ENCODE measurements around the gene CDKN2B-AS1.

CDKN2B-AS1 gene

DNA sequence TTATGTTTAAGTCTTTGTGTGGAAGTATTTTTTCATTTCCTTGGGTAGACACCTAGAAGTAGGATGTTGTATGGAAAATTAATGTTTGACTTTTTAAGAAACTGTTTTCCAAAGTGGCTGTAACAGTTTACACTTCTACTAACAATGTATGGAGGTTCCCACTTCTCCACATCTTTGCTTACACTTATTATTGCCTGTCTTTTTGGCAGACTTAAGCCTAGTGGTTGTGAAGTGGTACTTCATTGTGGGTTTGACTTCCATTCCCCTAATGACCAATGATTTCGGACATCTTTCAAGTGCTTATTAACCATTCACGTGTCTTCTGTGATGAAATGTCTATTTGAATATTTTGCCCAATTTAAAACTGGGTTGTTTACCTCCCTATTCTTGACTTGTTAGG lies 106.0 kb downstream of the CDKN2B-AS1 start:
- DNase-seq = no peak

GRCh38 chr9:22102146-22103053 lies 107.8 kb downstream of the CDKN2B-AS1 start:
- no peak for DNase-seq

GRCh38 chr9:22103685-22104575 lies 109.3 kb downstream of the CDKN2B-AS1 start:
- no peak for DNase-seq

- DNase-seq = no peak
Observed at GRCh38 chr9:22105005-22105722, 110.6 kb downstream of the CDKN2B-AS1 start.

- no peak for DNase-seq
Observed at GRCh38 chr9:22107202-22108045, 112.8 kb downstream of the CDKN2B-AS1 start.

- DNase-seq = no peak
Observed at GRCh38 chr9:22108581-22109370, 114.2 kb downstream of the CDKN2B-AS1 start.

DNA sequence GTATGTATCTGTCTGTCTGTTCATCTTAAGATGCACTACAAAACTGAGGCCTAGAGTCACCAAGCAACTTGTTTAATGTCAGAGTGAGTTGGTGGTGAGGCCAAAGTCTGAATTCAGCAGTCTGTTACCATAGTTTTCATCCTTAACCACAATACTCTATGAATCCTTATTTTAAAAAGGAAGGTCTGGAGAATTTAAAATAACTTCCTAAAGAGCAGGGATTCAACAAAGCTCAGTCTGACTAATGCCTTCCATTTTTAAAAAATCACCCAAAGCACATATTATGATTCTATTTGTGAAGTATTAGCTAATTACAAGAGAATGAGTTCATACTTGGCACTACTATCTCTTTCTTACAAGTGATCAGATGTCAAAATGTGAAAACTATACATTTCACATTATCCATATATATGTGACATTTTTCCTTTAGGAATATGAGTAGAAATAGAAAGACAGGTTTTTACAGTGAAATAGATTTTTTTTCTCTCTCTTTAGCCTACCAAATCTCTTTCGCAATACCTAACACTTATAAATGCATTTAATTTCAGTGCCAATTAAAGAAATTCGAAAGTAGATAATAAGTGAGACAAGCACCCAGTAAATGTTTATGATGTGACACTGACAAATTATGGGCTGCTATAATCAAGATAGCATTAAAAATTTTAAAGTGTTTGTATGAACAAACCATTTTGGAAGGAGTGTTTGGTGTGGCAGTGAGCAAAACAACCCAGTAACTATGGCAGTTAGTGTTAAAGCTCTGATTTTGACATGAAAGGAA lies 116.8 kb downstream of the CDKN2B-AS1 start:
- DNase-seq = no peak

DNA sequence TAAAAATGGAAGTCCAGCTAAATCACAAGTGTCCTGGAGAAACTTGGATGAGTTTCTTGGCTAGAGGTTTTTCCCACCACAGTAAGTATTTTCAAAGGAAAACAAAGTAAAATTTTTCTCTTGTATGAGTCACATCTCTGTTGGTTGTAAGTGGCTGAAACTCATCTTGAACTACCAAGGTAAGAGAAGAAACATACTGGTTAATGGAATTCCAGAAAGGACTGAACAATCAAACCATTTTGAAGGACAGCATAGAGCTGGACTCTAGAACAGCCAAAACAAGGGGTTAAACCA lies 117.3 kb downstream of the CDKN2B-AS1 start:
- no peak for DNase-seq

DNA sequence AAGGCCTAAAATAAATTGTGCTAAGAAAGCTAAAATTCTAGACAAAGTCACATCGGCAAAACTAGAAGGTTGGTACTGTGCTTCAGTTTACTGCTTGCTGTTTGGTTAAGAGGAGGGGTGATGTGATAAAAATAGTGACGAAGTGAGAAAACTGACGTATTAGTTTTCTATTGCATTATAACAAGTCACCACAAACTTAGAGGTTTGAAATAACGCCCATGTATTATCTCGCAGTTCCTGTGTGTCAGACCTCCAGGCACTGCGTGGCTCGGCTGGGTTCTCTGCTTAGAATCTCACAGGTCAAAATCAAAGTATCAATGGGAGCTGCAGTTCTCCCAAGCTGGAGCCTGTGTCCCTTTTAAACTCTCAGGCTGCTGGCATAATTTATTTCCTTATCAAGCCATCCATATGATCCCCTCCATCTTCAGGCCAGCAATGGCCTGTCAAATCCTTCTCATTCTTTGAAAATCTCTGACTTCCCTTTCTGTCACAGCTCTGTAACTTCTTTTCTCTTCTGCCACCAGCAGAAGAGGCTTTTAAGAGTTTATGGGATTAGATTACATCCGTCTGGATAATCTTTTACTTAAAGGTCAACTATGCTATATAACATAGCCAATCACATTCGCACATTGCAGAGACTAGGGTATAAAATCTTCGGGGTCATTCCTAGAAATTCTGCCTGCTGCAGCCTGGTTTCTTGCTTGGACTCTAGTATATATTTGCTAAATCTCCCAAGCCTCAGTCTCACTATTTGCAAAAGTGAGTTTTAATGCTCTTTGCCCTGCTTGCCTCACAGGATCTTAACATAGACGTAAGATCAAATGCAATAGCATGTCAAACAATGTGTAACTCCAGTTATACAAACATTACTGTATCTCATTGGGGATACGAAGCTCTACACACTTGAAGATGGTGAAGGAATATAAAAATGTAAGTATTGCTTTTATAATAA lies 118.6 kb downstream of the CDKN2B-AS1 start:
- DNase-seq = no peak

- no peak for DNase-seq
Observed at GRCh38 chr9:22114956-22115355, 120.4 kb downstream of the CDKN2B-AS1 start.

DNA sequence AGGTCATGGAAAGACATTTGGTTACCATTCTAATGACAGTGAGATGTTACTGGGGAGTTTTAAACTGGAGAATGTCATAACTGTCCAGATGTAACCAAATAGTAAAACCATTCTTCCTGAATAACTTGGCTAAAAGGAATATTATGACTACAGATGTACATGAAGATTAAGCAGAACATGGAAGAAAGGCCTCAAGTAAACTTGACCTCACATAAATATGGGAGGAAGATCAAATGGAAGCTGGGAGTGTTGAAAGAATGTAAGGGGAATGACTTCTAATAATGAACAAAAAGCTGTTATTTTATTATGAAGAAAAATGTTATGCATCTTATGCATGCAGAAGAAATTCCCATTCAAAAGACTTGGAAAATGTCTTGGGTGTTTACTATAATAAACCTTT lies 122.2 kb downstream of the CDKN2B-AS1 start:
- DNase-seq = no peak

DNA sequence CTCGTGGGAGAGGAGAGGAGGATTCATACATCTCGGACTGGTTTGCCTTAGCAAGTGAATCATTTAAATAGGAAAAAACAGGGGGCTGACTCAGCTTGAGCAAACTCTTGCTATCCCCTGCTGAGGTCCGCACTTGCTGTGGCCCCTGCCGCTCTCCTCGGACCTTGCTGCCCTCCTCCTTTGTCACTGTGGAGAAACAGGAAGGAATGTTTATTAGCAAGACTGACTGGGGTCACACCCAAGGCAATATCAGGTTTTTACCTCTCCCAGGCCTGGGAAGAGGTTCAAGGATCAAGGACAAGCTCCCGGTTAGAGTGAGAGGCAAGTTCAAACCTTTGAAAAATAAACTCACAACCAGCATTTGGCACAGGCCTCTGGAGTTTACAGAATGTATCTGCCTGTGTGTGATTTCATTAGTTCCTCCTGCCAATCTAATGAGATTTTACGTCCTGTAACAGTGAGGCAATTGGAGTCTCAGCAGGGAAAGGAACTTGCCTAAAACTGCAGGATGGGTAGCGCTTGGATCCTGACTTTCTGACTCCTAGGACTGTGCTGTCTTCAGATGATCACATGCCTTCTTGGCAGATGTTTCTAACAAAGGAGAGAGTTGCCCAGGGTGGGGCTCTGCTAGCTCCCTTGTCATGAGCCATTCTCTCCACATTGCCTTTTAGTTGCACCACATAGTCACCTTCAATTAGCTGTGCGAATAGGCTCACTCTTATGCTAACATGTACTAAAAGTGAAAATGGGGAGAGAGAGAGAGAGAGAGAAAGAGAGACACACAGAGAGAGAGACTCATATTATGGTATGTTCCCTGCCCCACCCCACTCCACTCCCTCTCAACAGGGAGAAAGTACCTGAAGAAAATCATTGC lies 123.2 kb downstream of the CDKN2B-AS1 start:
- DNase-seq = no peak

DNA sequence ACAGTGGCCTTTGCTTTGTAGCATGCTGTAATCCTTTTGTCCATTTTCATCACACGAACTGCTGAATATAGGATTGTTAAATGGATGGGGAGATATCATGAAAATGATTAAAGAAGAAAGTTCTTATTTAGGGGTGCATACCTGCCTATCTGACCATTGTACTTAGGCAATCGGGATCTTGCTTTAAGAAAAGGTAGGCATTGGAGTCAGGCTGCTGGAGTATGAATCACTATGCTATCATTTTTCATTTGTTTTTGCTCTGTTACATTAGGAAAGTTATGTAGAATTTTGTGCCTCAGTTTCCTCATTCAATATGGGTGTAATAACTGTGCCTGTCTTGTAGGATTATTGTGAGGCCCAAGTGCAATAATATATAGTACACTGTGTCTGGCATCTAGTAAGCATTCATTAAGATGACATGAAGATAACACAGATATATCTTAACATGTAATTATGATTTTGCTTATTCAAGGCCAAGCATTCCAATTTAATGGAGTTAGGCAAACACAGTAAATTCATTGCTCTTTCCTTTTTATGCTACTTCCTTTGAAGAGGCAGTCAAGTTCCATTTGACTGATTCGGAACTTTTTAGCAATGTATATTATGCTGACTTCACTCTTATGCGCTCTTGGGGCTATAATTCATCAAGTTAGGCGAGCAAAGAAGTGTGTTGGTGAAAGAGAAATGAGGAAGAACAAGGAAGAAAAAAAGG lies 124.4 kb downstream of the CDKN2B-AS1 start:
- no peak for DNase-seq

DNA sequence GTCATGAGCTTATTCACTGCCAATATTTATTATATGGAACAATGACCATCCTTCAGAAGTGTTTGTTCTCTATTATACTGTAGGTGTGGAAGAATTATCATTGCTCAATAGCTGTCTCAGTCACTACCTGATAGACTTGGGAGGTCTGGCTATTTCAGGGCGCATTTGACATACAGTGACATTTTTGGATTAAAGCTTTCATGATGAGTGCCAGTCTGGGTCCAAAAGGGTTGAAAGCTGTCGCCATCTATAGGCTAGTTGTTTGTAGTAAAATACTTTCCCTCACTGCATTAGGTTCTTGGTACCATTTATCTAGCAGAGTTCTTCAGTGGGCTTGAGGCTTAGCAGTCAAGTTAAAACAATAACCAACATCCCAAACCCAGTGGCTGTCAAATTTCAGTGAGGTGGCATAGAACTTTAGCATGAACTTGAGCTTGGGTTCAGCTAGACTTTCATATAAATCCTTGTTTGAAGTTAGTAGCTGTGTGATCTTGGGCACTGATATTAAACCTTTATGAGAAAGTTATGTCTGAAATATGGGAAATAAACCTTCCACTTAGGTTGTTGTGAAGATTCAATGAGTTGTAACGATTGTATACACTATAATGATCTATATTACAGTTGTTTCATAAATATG lies 125.0 kb downstream of the CDKN2B-AS1 start:
- DNase-seq = no peak

DNA sequence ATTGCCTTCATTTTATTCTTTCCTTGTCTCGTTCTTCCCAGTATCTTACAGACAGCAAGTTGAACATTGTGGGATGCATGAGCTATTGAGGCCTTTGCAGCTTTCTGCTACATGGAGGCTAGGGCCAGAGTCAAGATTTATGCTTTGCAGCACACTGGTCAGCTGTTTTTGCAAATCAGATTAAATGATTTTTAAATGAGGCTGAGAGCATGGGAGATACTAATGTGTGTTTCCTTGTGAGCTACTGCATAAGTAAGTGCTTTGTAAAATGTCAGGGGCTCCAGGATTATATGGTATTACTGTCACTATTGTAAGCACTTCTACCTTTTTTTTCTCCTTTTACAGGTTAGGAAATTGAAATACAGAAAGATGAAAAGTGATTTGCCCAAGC lies 125.6 kb downstream of the CDKN2B-AS1 start:
- no peak for DNase-seq

DNA sequence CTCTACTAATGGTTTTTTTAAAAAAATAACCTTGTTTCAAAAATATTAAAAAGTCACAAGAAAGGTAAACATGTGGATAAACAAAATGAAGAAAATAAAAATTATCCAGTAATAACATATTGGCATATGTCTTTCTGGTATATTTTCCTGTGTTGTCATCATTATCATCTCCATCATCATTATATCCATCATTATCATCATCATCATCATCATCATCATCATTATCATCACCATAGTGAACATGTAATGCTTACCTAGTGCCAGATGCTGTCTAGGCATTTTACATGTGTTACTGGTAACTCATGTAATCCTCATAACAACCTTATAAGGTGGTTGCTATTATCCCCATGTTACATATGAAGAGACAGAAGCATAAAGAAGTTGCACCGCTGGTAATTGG lies 126.0 kb downstream of the CDKN2B-AS1 start:
- DNase-seq = no peak

- no peak for DNase-seq
Observed at GRCh38 chr9:22124263-22125011, 129.8 kb downstream of the CDKN2B-AS1 start.
